ENCODE results near the gene COL4A1. TPM values are rescaled to one million over a fixed set of nuclear protein-coding genes. Genes with fewer than 3 reads are reported as not detected.

Gene COL4A1
- total and polyA plus RNA-seq, 2 donors: 334 to 1,096 TPM

GRCh38 chr13:110305001-110305400 is 2.0 kb downstream of the COL4A1 start:
- Histone ChIP-seq H3K27ac (ENCODE audit: low read depth) (no peak overlapping the region), H3K4me1 (ENCODE audit: insufficient read depth) (no peaks in the 10 kb centered on the region)
- no peak for DNase-seq (ENCODE audit: extremely low spot score)

GRCh38 chr13:110304256-110304655 is 2.7 kb downstream of the COL4A1 start:
- no peak for DNase-seq (ENCODE audit: extremely low spot score)
- H3K4me1 ChIP-seq (ENCODE audit: insufficient read depth): no peaks in the 10 kb centered on the region
- no peaks in the 10 kb centered on the region for H3K36me3 ChIP-seq (ENCODE audit: insufficient read depth)
- H3K27ac ChIP-seq (ENCODE audit: low read depth): no peak overlapping the region
- 45% methylated on average over 4 of the region's 4 CpGs for WGBS
- no peak overlapping the region for H3K4me3 ChIP-seq (ENCODE audit: low read depth, low read length)

More at GRCh38 chr13:110305001-110305400, 2.0 kb downstream of the COL4A1 start:
- WGBS: 41% methylated on average over 4 of the region's 4 CpGs
- no peaks in the 10 kb centered on the region for H3K36me3 ChIP-seq (ENCODE audit: insufficient read depth)
- H3K4me3 ChIP-seq (ENCODE audit: low read depth, low read length): no peak overlapping the region

GRCh38 chr13:110303644-110304043 is 3.3 kb downstream of the COL4A1 start:
- no peak overlapping the region for H3K4me3 ChIP-seq (ENCODE audit: low read depth, low read length)
- no peaks in the 10 kb centered on the region for H3K4me1 ChIP-seq (ENCODE audit: insufficient read depth)
- no peaks in the 10 kb centered on the region for H3K36me3 ChIP-seq (ENCODE audit: insufficient read depth)
- H3K27ac ChIP-seq (ENCODE audit: low read depth): no peak overlapping the region
- 73% methylated on average over 7 of the region's 7 CpGs for WGBS
- DNase-seq (ENCODE audit: extremely low spot score): no peak

- H3K36me3 ChIP-seq (ENCODE audit: insufficient read depth): no peaks in the 10 kb centered on the region
- no peak overlapping the region for H3K27ac ChIP-seq (ENCODE audit: low read depth)
- WGBS: 85% methylated on average over 2 of the region's 2 CpGs
- no peak for DNase-seq (ENCODE audit: extremely low spot score)
- H3K4me1 ChIP-seq (ENCODE audit: insufficient read depth): no peaks in the 10 kb centered on the region
- H3K4me3 ChIP-seq (ENCODE audit: low read depth, low read length): no peak overlapping the region
Observed at GRCh38 chr13:110302997-110303396, 4.0 kb downstream of the COL4A1 start.

GRCh38 chr13:110301606-110302553 is 5.1 kb downstream of the COL4A1 start:
- Histone ChIP-seq H3K36me3 (ENCODE audit: insufficient read depth) (no peaks in the 10 kb centered on the region), H3K4me1 (ENCODE audit: insufficient read depth) (no peaks in the 10 kb centered on the region), H3K4me3 (ENCODE audit: low read depth, low read length) (no peak overlapping the region), H3K27ac (ENCODE audit: low read depth) (no peak overlapping the region)
- 42% methylated on average over 21 of the region's 21 CpGs for WGBS
- no peak for DNase-seq (ENCODE audit: extremely low spot score)

- no peaks in the 10 kb centered on the region for H3K36me3 ChIP-seq (ENCODE audit: insufficient read depth)
- H3K27ac ChIP-seq (ENCODE audit: low read depth): no peak overlapping the region
- WGBS: 23% methylated on average over 5 of the region's 5 CpGs
- H3K4me1 ChIP-seq (ENCODE audit: insufficient read depth): no peaks in the 10 kb centered on the region
- no peak for DNase-seq (ENCODE audit: extremely low spot score)
- H3K4me3 ChIP-seq (ENCODE audit: low read depth, low read length): no peak overlapping the region
Observed at GRCh38 chr13:110301083-110301482, 5.9 kb downstream of the COL4A1 start.

- no peak overlapping the region for H3K4me3 ChIP-seq (ENCODE audit: low read depth, low read length)
- WGBS: 27% methylated on average over 3 of the region's 3 CpGs
- H3K4me1 ChIP-seq (ENCODE audit: insufficient read depth): no peaks in the 10 kb centered on the region
- H3K27ac ChIP-seq (ENCODE audit: low read depth): no peak overlapping the region
- H3K36me3 ChIP-seq (ENCODE audit: insufficient read depth): no peaks in the 10 kb centered on the region
- DNase-seq (ENCODE audit: extremely low spot score): no peak
Observed at GRCh38 chr13:110300090-110300815, 6.7 kb downstream of the COL4A1 start.

- H3K36me3 ChIP-seq (ENCODE audit: insufficient read depth): no peaks in the 10 kb centered on the region
- no peak for DNase-seq (ENCODE audit: extremely low spot score)
- H3K4me1 ChIP-seq (ENCODE audit: insufficient read depth): no peaks in the 10 kb centered on the region
- 52% methylated on average over 10 of the region's 10 CpGs for WGBS
- H3K4me3 ChIP-seq (ENCODE audit: low read depth, low read length): no peak overlapping the region
- H3K27ac ChIP-seq (ENCODE audit: low read depth): no peak overlapping the region
Observed at GRCh38 chr13:110299283-110299840, 7.6 kb downstream of the COL4A1 start.

- peak overlapping the region; percentile 39 for H3K27ac ChIP-seq (ENCODE audit: low read depth)
- WGBS: 43% methylated on average over 33 of the region's 33 CpGs
- no peak for DNase-seq (ENCODE audit: extremely low spot score)
- no peak overlapping the region for H3K4me3 ChIP-seq (ENCODE audit: low read depth, low read length)
- no peaks in the 10 kb centered on the region for H3K4me1 ChIP-seq (ENCODE audit: insufficient read depth)
- no peaks in the 10 kb centered on the region for H3K36me3 ChIP-seq (ENCODE audit: insufficient read depth)
Observed at GRCh38 chr13:110298505-110299282, 8.3 kb downstream of the COL4A1 start.

GRCh38 chr13:110297766-110298504 is 9.0 kb downstream of the COL4A1 start:
- Histone ChIP-seq H3K4me3 (ENCODE audit: low read depth, low read length) (no peak overlapping the region), H3K4me1 (ENCODE audit: insufficient read depth) (no peaks in the 10 kb centered on the region), H3K27ac (ENCODE audit: low read depth) (no peak overlapping the region), H3K36me3 (ENCODE audit: insufficient read depth) (no peaks in the 10 kb centered on the region)
- DNase-seq (ENCODE audit: extremely low spot score): no peak
- 54% methylated on average over 12 of the region's 12 CpGs for WGBS

GRCh38 chr13:110297011-110297410 is 9.9 kb downstream of the COL4A1 start:
- no peak for DNase-seq (ENCODE audit: extremely low spot score)
- WGBS: 83% methylated on average over 6 of the region's 6 CpGs
- H3K27ac ChIP-seq (ENCODE audit: low read depth): no peak overlapping the region
- H3K36me3 ChIP-seq (ENCODE audit: insufficient read depth): no peaks in the 10 kb centered on the region
- no peaks in the 10 kb centered on the region for H3K4me1 ChIP-seq (ENCODE audit: insufficient read depth)
- no peak overlapping the region for H3K4me3 ChIP-seq (ENCODE audit: low read depth, low read length)

- H3K36me3 ChIP-seq (ENCODE audit: insufficient read depth): no peaks in the 10 kb centered on the region
- no peak overlapping the region for H3K4me3 ChIP-seq (ENCODE audit: low read depth, low read length)
- no peak overlapping the region for H3K27ac ChIP-seq (ENCODE audit: low read depth)
- no peaks in the 10 kb centered on the region for H3K4me1 ChIP-seq (ENCODE audit: insufficient read depth)
- no peak for DNase-seq (ENCODE audit: extremely low spot score)
Observed at GRCh38 chr13:110294622-110295021, 12.3 kb downstream of the COL4A1 start.

- no peak overlapping the region for H3K27ac ChIP-seq (ENCODE audit: low read depth)
- 84% methylated on average over 3 of the region's 3 CpGs for WGBS
- H3K36me3 ChIP-seq (ENCODE audit: insufficient read depth): no peaks in the 10 kb centered on the region
- no peak for DNase-seq (ENCODE audit: extremely low spot score)
- no peak overlapping the region for H3K4me3 ChIP-seq (ENCODE audit: low read depth, low read length)
- H3K4me1 ChIP-seq (ENCODE audit: insufficient read depth): no peaks in the 10 kb centered on the region
Observed at GRCh38 chr13:110294146-110294545, 12.8 kb downstream of the COL4A1 start.
